Activated CD4-positive, alpha-beta T cell treated with anti-CD3 and anti-CD28 coated beads, Interleukin-10, Interleukin-2, amounts not matched to agents 100 ng/mL and 50 ng/mL, durations not matched to agents 16 hours and 8 hours (primary cell): ENCODE data around the gene BACH2.
"Not testable (repeated sequence)": the region's sequence is repeated elsewhere in the genome, so short reads cannot be mapped to it uniquely, and the experiment has no call there.

ENCODE experiments used
- DNase-seq: peaks from one replicate; pipeline ENCODE4 v3.0.0-alpha.2; 2020

BACH2 gene

GRCh38 chr6:90090866-90091265, 205.8 kb downstream of the BACH2 start:
- DNase-seq = no peak

- DNase-seq = peak; percentile 46
These were observed 208.6 kb downstream of the BACH2 start for GRCh38 chr6:90088009-90088408.

GRCh38 chr6:90087106-90087833, 209.4 kb downstream of the BACH2 start:
- DNase-seq = no peak

GRCh38 chr6:90086517-90086916, 210.1 kb downstream of the BACH2 start:
- DNase-seq = no peak

- peak; percentile 77 for DNase-seq
These were observed 212.8 kb downstream of the BACH2 start for GRCh38 chr6:90083891-90084290.

DNA sequence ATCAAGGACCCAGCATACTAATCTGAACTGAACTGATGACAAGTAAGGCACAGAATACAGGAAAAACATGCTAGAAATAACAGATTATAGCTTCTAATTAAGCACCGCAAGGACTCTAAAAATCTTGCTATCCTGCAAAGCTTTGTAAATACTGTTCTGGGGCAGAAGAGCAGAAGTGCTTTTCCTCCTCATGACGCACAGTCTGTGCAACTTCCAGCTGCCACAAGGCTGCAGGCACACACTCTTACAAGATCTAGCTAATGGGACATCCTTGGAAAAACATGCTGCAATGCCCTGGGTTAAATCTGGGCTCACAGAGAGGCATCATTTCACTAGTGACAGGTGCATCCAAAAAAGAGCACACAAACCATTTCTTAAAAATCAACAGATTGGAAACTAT, 213.8 kb downstream of the BACH2 start:
- no peak for DNase-seq

DNA sequence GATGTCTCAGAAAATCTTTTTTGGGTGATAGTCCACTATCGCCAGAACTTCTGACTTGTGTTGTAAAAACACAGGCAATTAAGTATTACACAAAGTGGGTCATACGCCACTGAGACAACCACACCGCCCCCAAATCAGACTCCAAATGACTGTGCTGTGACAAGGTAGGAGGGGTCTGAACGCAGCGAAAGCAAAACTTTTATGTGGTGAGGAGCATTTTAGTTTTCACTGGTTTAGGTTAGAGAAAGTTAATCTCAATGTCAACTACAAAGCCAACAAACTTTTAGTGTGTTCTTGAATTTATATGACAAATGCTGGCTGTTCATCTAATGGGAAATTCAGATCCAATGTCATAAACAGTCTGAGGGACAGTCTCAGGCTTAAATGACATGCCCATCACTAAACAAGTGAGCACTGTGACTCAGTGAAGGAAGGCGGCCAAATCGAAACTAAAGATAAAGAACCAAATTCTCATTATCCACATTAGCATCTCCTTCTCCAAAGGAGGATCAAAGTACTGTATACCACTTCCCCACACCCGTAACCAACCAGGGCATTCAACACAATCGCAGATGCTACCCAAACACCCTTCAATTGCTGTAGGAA, 215.7 kb downstream of the BACH2 start:
- peak; percentile 93 for DNase-seq

DNA sequence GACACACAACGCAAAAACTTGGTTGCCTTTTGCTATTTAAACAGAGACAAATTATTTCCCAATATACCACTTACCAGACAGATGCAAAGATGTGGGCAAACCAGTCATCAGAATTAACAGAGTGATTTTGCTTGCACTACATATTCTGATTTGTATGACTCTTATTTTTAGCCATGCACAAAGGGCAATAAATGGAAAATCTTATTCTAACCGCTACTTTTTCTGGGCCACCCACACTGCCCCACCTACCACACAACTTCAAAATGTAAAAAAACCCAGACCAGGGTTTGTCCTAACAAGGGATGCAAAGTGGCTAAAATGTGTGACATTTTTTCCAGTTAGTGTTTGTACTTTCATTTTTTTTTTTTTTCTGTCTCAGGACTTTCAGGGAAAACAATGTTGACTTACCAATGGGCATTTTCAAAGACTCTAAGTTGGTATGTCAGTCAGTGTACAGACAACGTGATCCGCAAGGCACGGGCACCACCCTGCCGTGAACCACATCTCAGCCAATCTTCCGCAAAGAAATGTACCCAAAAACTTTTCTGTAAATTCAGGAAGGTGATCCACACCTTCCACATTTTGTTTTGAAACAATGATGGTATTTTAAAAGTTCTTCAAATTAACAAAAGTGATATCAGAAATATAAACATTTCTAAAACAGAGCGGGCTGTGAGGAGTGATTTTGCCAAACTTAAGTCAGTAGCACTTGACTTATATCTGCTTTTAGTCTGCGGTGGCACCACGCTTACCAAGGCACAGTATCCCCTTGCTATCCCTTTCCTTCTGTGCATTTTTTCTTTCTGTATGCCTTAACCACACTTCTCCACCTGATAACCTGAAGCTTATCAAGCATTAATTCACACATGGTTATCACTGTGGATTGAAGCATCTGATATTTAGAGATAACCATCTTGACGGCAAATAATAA, 216.8 kb downstream of the BACH2 start:
- peak; percentile 54 for DNase-seq

GRCh38 chr6:90078513-90079289, 217.9 kb downstream of the BACH2 start:
- peak; percentile 75 for DNase-seq

GRCh38 chr6:90076511-90077415, 219.9 kb downstream of the BACH2 start:
- DNase-seq = no peak

DNA sequence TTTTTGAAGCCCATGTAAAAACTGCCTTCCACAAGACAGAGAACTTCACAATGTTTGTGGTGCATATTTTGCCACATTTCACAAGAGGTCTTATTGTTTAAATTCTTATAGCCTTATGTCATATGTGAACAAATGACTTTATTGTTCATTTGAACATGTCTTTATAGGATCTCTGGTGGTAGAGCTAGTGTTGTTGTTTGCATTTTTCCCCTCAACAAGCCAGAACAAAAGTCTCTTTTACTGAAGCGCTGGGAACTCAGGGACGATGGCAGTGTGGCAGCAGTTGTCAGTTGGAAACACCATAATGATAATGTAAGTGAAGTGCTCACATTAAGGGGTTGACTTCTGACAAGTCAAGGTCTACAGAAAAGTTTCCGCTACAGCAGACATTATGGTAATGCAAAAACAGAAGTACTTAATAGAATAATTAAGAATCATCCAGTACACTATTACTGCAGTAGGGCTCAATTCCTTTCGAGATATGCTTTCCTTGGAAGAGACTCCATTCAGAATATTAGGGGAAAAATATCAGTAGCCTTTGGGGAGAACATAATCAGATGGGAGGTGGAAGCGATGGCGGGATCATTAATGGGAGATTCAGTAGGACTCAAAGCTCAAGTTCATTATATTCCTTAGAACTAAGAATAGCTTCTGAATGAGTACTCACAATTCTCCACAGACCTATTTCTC, 222.3 kb downstream of the BACH2 start:
- DNase-seq = no peak

- DNase-seq = no peak
These were observed 223.6 kb downstream of the BACH2 start for GRCh38 chr6:90072935-90073464.

DNA sequence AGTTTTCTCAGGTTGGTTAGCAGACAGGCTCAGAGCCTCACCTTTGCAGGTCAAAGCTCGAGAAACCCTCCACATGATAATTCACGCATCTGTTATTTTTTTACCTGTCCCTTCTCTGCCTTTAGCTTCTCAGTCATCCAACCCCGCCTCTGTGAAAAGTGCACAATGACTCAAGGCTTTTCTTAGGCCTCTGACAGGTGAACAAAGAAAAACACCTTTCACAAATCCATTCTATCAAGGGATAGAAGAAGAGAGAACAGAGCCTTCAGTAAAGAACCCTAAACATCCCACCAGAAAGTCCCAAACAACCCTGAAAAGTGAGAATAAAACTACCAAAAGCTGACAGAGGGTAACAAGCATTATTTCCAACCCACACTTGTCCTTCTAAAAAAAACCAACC, 224.1 kb downstream of the BACH2 start:
- no peak for DNase-seq

DNA sequence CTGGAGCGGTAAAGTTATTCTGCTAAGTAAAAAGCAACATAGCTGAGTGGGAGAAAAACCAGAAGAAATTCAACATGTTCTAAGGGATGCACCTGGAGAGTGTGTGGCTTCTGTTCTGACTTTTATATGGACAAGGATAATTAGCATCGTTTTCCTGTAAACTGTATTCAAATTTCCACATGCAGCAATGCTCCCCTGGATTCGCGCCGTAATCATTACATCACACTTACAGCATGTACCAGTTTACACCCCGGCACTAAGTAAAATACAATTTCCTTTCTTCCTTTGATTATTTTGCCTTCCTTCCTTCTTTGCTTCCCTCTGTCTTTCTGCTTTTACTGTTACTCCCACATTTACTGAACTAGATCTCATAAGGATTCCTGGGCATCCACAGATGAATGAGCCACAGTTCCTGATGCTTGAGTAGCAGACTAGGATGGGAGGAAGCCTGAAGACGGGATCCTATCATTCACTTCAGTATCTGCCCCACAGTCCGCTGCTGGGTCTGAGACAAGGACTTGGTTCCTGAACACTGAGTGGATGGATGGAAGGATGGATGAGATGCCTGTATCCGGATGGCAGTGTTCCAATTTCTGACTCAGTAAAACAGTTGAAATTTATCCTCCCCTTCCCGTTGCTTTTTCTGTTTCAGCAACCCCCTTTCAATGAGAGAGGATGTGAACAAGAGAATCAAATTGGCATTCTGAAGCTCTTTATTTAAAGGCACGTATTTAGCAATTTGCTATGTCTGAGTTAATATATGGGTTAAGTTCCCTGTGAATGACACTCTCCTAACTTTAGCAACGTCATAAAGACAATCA, 227.7 kb downstream of the BACH2 start:
- no peak for DNase-seq

- DNase-seq = peak; percentile 60
These were observed 228.4 kb downstream of the BACH2 start for GRCh38 chr6:90068264-90068663.

DNA sequence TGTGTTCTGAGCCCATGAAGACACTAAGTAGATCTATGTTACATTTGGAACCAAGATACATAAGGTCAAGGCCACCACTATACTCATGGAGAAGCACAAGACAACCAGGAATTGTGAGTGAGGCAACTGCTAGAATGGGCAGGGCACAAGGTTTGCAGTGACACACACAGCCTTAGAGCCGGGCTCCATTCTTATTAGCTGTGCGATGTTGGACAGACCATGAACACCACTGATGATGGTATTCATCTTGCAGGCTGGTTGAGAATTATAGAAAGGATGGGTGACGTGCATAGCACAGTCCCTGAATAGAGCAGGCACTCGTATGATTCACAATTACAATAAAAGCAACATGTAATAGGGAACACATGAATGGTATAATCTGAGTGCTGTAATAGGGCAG, 229.9 kb downstream of the BACH2 start:
- no peak for DNase-seq

DNA sequence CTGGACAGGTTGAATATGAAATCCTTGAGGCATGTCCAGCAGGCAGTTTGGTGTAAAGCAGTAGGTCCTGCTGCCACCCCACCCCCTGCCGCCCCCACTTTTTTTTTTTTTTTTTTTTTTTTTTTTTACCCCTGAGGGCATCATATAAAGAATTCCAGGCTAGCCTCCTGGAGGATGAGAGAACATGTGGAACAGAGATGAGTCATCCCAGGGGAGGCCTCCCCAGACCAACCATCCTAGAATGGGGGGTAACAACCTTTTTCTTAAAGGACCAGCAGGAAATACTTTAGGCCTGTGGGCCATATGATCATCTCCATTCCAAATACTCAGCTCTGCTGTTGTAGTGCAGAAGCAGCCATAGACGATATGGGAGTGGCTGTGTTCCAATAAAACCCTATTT, 231.5 kb downstream of the BACH2 start:
- no peak for DNase-seq

DNA sequence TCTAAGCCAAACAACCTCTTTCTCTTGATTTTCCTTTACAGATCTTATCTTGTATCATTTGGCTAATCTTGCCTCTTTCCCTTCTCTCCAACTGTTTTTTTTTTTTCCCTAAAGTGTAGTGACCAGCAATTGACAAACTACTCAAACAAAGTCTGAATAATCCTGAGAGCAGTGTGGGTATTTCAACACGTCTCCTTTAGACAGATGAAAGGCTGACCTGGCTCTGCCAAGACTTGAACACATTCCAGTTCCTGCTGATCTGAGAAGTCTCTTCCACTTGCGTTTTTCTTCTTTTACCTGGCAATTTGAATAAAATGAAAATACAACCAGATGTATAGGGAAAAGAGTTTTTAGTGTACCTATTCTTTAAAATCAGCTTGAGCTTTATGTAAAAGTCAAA, 234.0 kb downstream of the BACH2 start:
- no peak for DNase-seq

GRCh38 chr6:90062051-90062450, 234.6 kb downstream of the BACH2 start:
- no peak for DNase-seq

GRCh38 chr6:90059178-90059577, 237.5 kb downstream of the BACH2 start:
- DNase-seq = not testable (repeated sequence)
